Neuronal stem cell (in vitro differentiated cells): ENCODE measurements around the gene SLC39A11.

Experiments
- DNase-seq: peaks from one replicate; pipeline ENCODE4 v3.0.0-alpha.2; 2013; ENCODE audit warnings: low spot score
- H2AFZ ChIP-seq: one replicate; pipeline ENCODE4 v1.6.1; 2013; ENCODE audit warnings: mild to moderate bottlenecking, low read length, inconsistent platforms
- H2AK5ac ChIP-seq: 2 replicates; pipeline ENCODE4 v1.6.1; 2013; ENCODE audit warnings: low read depth, mild to moderate bottlenecking, inconsistent platforms, low read length, moderate library complexity, mixed read lengths
- H2BK120ac ChIP-seq: 2 replicates; pipeline ENCODE4 v1.6.1; 2013; ENCODE audit warnings: low read depth, mild to moderate bottlenecking, inconsistent platforms, low read length, moderate library complexity, mixed read lengths
- H2BK12ac ChIP-seq: one replicate; pipeline ENCODE4 v1.6.1; 2013; ENCODE audit warnings: low read length, inconsistent platforms
- H2BK15ac ChIP-seq: 2 replicates; pipeline ENCODE4 v1.6.1; 2013; ENCODE audit warnings: mild to moderate bottlenecking, low read length, inconsistent platforms, mixed read lengths
- H2BK5ac ChIP-seq: one replicate; pipeline ENCODE4 v1.6.1; 2013; ENCODE audit warnings: inconsistent platforms, mild to moderate bottlenecking, low read length, moderate library complexity
- H3K14ac ChIP-seq: one replicate; pipeline ENCODE4 v1.6.1; 2013; ENCODE audit warnings: low read length, inconsistent platforms
- H3K18ac ChIP-seq: 2 replicates; pipeline ENCODE4 v1.6.1; 2013; ENCODE audit warnings: low read length, inconsistent platforms
- H3K23ac ChIP-seq: 2 replicates; pipeline ENCODE4 v1.6.1; 2013; ENCODE audit warnings: low read depth, mild to moderate bottlenecking, mixed read lengths, low read length, inconsistent platforms; ENCODE audit not compliant: poor library complexity
- H3K27ac ChIP-seq: replicated peaks from 3 replicates; pipeline ENCODE4 v1.5.1; 2013; ENCODE audit warnings: low read length, inconsistent platforms
- H3K27me3 ChIP-seq, 3 experiments: 2 replicates each; pipeline ENCODE4 v1.6.1; 2013; ENCODE audit warnings: low read length in 3 of 3, mild to moderate bottlenecking in 2 of 3, inconsistent platforms in 1 of 3, low read depth in 1 of 3, mixed read lengths in 1 of 3, moderate library complexity in 1 of 3; ENCODE audit not compliant: control insufficient read depth in 3 of 3, insufficient read depth in 3 of 3
- H3K36me3 ChIP-seq, 2 donors: replicated peaks in 1 of 2; 2 replicates each; pipeline ENCODE4 v1.6.1; 2013; ENCODE audit warnings: low read length in 2 of 2; ENCODE audit not compliant: control insufficient read depth in 2 of 2, insufficient read depth in 2 of 2
- H3K4ac ChIP-seq: 2 replicates; pipeline ENCODE4 v1.6.1; 2013; ENCODE audit warnings: inconsistent platforms, mild to moderate bottlenecking, low read length, moderate library complexity
- H3K4me1 ChIP-seq, 2 donors: 1 replicate in 1 of 2; 2 replicates in 1 of 2; pipeline ENCODE4 v1.6.1; 2013; ENCODE audit warnings: low read length in 2 of 2, low read depth in 1 of 2; ENCODE audit not compliant: control insufficient read depth in 2 of 2, insufficient read depth in 1 of 2
- H3K4me2 ChIP-seq: one replicate; pipeline ENCODE4 v1.6.1; 2013; ENCODE audit warnings: mild to moderate bottlenecking, low read length, inconsistent platforms; ENCODE audit not compliant: insufficient read depth, poor library complexity, severe bottlenecking
- H3K4me3 ChIP-seq, 2 donors: 2 replicates each; pipeline ENCODE4 v1.5.1; 2013; ENCODE audit warnings: low read length in 2 of 2, mild to moderate bottlenecking in 2 of 2, inconsistent platforms in 1 of 2, moderate library complexity in 1 of 2
- H3K79me1 ChIP-seq: one replicate; pipeline ENCODE4 v1.6.1; 2013; ENCODE audit warnings: low read depth, mild to moderate bottlenecking, inconsistent platforms, low read length, moderate library complexity
- H3K9ac ChIP-seq: one replicate; pipeline ENCODE4 v1.6.1; 2013; ENCODE audit warnings: mild to moderate bottlenecking, low read depth, low read length, inconsistent platforms; ENCODE audit not compliant: poor library complexity
- H3K9me3 ChIP-seq, 2 donors: replicated peaks in 1 of 2; 2 replicates each; pipeline versions ENCODE3 to v1.6.1; 2013; ENCODE audit warnings: low read length in 2 of 2, mild to moderate bottlenecking in 2 of 2, inconsistent platforms in 1 of 2, low read depth in 1 of 2, mixed read lengths in 1 of 2, moderate library complexity in 1 of 2; ENCODE audit not compliant: control insufficient read depth in 2 of 2, insufficient read depth in 1 of 2
- H4K8ac ChIP-seq: one replicate; pipeline ENCODE4 v1.6.1; 2013; ENCODE audit warnings: low read depth, mild to moderate bottlenecking, inconsistent platforms, low read length, moderate library complexity
- H4K91ac ChIP-seq: one replicate; pipeline ENCODE4 v1.6.1; 2013; ENCODE audit warnings: low read length, low read depth, mild to moderate bottlenecking, inconsistent platforms; ENCODE audit not compliant: poor library complexity
- WGBS, 2 donors: extraction: QIAGEN DNeasy Blood & Tissue Kit; methylation state at CpG; one replicate each; pipeline ENCODE4 v1.1.7; 2013; ENCODE audit warnings: missing lambda C conversion rate in 2 of 2, mixed read lengths in 1 of 2; ENCODE audit not compliant: insufficient read length in 2 of 2, insufficient replicate concordance in 1 of 2; ENCODE audit errors: extremely low coverage in 2 of 2; 5-methylcytosine and 5-hydroxymethylcytosine counted together

SLC39A11 gene

DNA sequence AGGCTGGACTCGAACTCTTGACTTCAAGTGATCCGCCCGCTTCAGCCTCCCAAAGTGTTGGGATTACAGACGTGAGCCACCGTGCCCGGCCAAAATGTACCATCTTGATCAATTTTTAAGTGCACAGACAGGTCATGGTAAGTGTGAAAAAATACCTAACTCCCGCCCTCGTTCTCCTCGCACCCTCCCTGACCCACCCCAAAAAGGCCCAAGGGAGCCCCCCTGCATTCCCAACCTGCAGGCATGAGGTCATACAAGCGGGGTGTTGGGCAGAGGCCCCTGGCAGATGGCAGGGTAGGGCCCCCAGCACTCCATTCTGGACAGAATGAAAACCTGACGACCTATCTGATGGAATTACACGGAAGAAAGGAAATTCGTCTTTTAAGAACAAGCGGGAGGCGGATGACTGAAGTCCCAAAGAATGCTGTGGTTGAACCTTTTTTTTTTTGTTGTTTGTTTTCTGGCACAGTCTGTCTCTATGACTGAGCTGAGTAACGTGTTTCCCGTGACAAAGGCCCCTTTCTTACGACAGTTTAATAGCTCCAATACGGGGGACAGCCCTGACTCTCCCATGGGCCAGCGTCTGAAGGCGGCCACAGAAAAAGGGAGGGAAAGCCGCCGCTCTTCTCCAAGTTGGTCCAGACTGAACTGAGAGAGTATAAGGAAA lies 376.4 kb downstream of the SLC39A11 start:
- no peak overlapping the region for H4K91ac ChIP-seq
- H2AK5ac ChIP-seq: no peak overlapping the region
- no peak overlapping the region for H3K23ac ChIP-seq
- H3K4me1 ChIP-seq: peaks cover 13 to 14% of the 10 kb centered on the region in 2 donors
- no peak overlapping the region for H3K9ac ChIP-seq
- H3K4ac ChIP-seq: no peak overlapping the region
- H3K36me3 ChIP-seq: no peaks in the 10 kb centered on the region
- H2AFZ ChIP-seq: peak overlapping the region; percentile 51
- H3K4me3 ChIP-seq: no peak overlapping the region
- H3K9me3 ChIP-seq: peaks cover 0 to 2% of the 10 kb centered on the region in 2 donors
- no peak overlapping the region for H2BK5ac ChIP-seq
- peak overlapping the region; percentile 53 for H3K27ac ChIP-seq
- no peaks in the 10 kb centered on the region for H3K79me1 ChIP-seq
- H2BK120ac ChIP-seq: no peak overlapping the region
- H3K27me3 ChIP-seq: no peaks in the 10 kb centered on the region
- H3K14ac ChIP-seq: no peak overlapping the region
- no CpG with 5 or more reads among the region's 23 CpGs for WGBS, 2 donors
- peak overlapping the region; percentile 49 for H3K18ac ChIP-seq
- H2BK12ac ChIP-seq: no peak overlapping the region
- DNase-seq: no peak
- H4K8ac ChIP-seq: no peak overlapping the region
- no peak overlapping the region for H2BK15ac ChIP-seq
- H3K4me2 ChIP-seq: no peak overlapping the region

DNA sequence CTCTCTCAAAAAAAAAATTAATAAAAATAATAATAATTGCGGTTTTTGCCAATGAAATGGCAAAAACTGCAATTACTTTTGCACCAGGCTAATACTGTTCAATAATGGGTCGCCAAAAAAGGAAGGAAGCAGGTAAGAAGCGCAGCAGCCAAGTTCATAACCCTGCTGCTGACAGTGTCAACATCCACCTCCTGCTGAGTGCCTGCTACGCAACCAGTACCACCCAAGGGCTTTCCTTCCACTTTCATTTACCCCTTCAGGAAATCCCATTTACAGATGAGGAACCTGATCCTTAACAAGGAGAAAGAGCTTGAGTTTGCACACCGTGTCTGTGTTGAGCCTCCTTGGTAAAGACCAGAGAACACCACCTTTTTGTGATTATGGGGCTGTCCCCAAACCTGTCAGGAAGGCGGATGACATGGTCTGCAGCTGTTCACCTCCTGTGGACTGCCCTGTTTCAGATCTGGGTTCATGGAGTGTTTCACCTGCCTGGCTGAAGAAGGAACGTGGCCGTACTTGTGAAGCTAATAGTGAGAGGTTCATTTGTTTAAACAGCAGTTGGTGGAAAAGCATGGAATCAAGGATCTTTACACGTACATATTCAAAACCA lies 378.0 kb downstream of the SLC39A11 start:
- peaks cover 7 to 8% of the 10 kb centered on the region in 2 donors for H3K4me1 ChIP-seq
- no CpG with 5 or more reads among the region's 9 CpGs for WGBS, 2 donors
- H4K91ac ChIP-seq: no peak overlapping the region
- H3K18ac ChIP-seq: no peak overlapping the region
- H3K4me2 ChIP-seq: no peak overlapping the region
- H3K14ac ChIP-seq: no peak overlapping the region
- no peak overlapping the region for H2AK5ac ChIP-seq
- no peaks in the 10 kb centered on the region for H3K79me1 ChIP-seq
- H3K36me3 ChIP-seq: no peaks in the 10 kb centered on the region
- H3K27me3 ChIP-seq: no peaks in the 10 kb centered on the region
- no peak overlapping the region for H2AFZ ChIP-seq
- H3K4ac ChIP-seq: no peak overlapping the region
- H2BK120ac ChIP-seq: no peak overlapping the region
- H3K9ac ChIP-seq: no peak overlapping the region
- no peak overlapping the region for H4K8ac ChIP-seq
- H2BK15ac ChIP-seq: no peak overlapping the region
- H3K4me3 ChIP-seq: no peak overlapping the region
- H2BK5ac ChIP-seq: no peak overlapping the region
- H3K23ac ChIP-seq: no peak overlapping the region
- H2BK12ac ChIP-seq: peak overlapping the region; percentile 36
- DNase-seq: no peak
- H3K27ac ChIP-seq: no peak overlapping the region
- H3K9me3 ChIP-seq: peaks cover 2 to 5% of the 10 kb centered on the region in 2 donors

DNA sequence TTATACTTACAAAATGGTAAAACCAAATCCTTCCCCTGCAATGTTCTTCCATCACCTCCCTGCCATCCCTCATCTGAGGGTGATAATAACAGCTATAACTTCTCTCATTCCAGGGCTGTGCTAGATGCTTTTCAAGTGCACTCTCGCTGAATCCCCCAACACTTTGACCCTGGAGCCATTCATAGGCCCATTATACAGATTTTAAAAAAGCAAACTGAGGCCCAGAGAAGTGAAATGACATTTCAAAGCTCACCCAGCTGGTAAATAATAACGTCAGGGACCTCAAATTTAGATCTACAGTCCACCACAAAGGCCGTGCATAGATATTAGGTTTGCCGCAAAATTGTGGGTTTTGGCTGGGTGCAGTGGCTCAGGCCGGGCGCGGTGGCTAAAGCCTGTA lies 378.8 kb downstream of the SLC39A11 start:
- H3K9ac ChIP-seq: no peak overlapping the region
- H3K27me3 ChIP-seq: no peaks in the 10 kb centered on the region
- H2BK5ac ChIP-seq: no peak overlapping the region
- no CpG with 5 or more reads among the region's 7 CpGs for WGBS, 2 donors
- DNase-seq: no peak
- no peak overlapping the region for H3K4me2 ChIP-seq
- no peak overlapping the region for H4K8ac ChIP-seq
- no peak overlapping the region for H2BK120ac ChIP-seq
- H3K4me1 ChIP-seq: peaks cover 4% of the 10 kb centered on the region in 2 donors
- no peak overlapping the region for H2AFZ ChIP-seq
- H3K23ac ChIP-seq: no peak overlapping the region
- H2AK5ac ChIP-seq: no peak overlapping the region
- H3K4ac ChIP-seq: no peak overlapping the region
- no peak overlapping the region for H3K4me3 ChIP-seq
- H2BK12ac ChIP-seq: no peak overlapping the region
- H3K18ac ChIP-seq: no peak overlapping the region
- H4K91ac ChIP-seq: no peak overlapping the region
- peaks cover 2 to 5% of the 10 kb centered on the region in 2 donors for H3K9me3 ChIP-seq
- no peaks in the 10 kb centered on the region for H3K79me1 ChIP-seq
- H3K27ac ChIP-seq: no peak overlapping the region
- H3K14ac ChIP-seq: no peak overlapping the region
- H3K36me3 ChIP-seq: no peaks in the 10 kb centered on the region
- H2BK15ac ChIP-seq: no peak overlapping the region

DNA sequence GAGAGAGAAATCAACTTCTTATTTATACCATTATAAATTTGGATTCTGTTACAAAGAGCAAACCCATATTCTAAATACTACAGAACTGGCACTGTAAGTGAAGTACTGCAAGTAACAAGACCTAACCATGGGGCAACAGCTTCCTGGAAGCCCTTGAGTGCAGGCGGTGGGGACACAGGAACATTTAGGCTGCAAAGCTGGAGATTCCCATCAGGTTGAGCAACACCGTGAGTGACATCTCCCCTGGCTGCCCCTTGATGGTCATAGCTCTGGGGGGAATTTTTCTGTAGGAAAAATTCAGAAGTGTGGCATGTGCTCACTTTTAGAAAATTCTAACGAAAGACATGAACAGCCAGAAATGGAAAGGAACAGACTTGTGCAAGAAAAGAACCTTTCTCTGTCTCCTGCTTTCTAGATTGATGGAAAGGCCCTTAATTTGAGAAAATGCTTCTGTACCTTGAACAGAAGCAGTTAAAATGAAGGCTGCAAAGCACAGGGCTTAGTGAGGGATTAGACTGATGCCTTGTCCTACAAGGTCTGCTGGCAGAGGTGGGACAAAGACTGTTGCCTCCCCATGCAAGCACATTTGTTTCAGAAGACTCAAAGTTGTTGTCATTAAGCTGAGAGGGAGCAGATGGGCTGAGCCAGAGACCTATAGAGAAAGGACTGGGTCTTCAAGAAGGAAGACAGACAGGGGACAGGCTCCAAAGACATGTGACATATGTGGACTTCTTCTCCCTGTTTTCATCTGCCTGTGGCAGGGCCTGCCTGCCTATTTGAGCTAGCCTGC lies 380.8 kb downstream of the SLC39A11 start:
- Histone ChIP-seq H2AK5ac (no peak overlapping the region), H4K91ac (no peak overlapping the region), H3K79me1 (no peaks in the 10 kb centered on the region), H2BK12ac (no peak overlapping the region), H2BK120ac (no peak overlapping the region), H3K4me3 (no peak overlapping the region), H2BK15ac (no peak overlapping the region), H3K27ac (peak overlapping the region; percentile 11), H3K4me2 (no peak overlapping the region), H2BK5ac (no peak overlapping the region), H3K27me3 (no peaks in the 10 kb centered on the region), H3K18ac (no peak overlapping the region), H3K4me1 (peaks cover 4% of the 10 kb centered on the region in 2 donors), H3K9me3 (peaks cover 7 to 10% of the 10 kb centered on the region in 2 donors), H3K23ac (no peak overlapping the region), H3K14ac (peak overlapping the region; percentile 14), H3K4ac (no peak overlapping the region), H4K8ac (no peak overlapping the region), H3K36me3 (no peaks in the 10 kb centered on the region), H3K9ac (no peak overlapping the region), H2AFZ (no peak overlapping the region)
- DNase-seq: no peak
- WGBS, 2 donors: no CpG with 5 or more reads among the region's 3 CpGs
